Kidney epithelial cell (primary cell): ENCODE results near the gene FAM114A2. TPM values are rescaled to one million over a fixed set of nuclear protein-coding genes. Genes with fewer than 3 reads are reported as not detected.

Experiments used
- DNase-seq: peaks from one replicate; pipeline ENCODE4 v3.0.0-alpha.2; 2010; ENCODE audit warnings: low read depth
- H3K27me3 ChIP-seq: 2 replicates; pipeline ENCODE4 v1.6.0; 2011; ENCODE audit warnings: low read length; ENCODE audit not compliant: control insufficient read depth, insufficient read depth
- H3K36me3 ChIP-seq: 2 replicates; pipeline ENCODE4 v1.5.1; 2011; ENCODE audit warnings: low read length; ENCODE audit not compliant: control insufficient read depth, insufficient read depth
- H3K4me3 ChIP-seq: 2 replicates; pipeline ENCODE4 v1.5.1; 2011; ENCODE audit warnings: low read depth, mild to moderate bottlenecking, control low read depth, low read length
- total RNA-seq: library from RNA; depleted of rRNA; stranded (reverse); fragments of >200 nt; gene quantifications from 2 replicates; pipeline ENCODE4 v1.2.3, GENCODE V29; 2015
- TF ChIP-seq, protein P1 (sequence below): IDR thresholded peaks from 2 replicates; pipeline ENCODE4 v1.5.1; 2011; ENCODE audit warnings: mild to moderate bottlenecking, moderate library complexity, low read length, control low read depth, inconsistent platforms; ENCODE audit not compliant: insufficient read depth, poor library complexity, severe bottlenecking

FAM114A2 gene
- total RNA-seq, 1 donor from 2014 or later, result 14.5 TPM

DNA sequence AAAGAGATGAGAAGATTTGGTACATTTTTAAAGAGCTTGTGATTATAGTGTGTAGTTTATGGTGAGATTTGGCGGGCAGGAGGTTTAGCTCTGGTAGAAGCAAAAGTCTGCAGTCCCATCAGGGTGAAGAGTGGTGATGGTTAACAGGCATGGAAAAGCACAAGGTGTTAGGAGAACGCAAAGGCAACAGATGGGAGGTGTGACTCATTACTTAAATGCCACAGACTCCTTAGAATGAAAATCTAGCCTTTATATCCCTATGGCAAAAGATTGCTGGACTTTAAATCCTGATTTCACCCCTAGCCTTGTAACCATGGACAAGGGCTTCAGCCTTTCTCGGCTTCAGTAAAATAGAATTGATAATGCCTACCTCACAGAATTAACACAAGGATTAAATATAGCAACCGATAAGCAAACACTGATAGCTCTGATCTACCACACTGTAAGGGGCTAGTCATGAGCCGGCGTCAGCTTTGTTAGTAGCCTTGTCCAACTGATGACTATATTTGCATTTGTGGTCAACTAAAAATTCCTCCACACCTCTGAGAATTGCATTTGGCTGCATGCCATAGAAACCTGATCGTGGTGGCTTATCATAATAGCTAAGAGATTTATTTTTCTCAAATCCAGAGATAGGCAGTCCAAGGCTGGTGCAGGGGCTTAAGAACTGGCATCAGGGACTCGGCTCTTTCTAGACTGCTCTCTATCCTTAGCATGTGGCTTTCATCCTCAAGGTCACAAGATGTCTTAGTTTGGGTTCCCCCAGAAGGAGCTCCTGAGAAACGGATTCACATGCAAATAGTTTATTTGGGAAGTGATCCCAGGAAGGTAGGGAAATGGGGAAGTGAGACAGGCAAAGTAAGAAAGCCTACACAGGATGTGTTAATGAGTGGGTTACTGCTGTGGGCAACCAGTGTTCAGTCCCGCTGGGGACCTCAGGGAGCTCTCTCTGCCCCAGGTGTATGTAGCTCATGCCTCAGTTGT is 19.6 kb upstream of the FAM114A2 start:
- no peaks in the 10 kb centered on the region for H3K36me3 ChIP-seq
- H3K27me3 ChIP-seq, result no peaks in the 10 kb centered on the region
- TF ChIP-seq, protein P1, sequence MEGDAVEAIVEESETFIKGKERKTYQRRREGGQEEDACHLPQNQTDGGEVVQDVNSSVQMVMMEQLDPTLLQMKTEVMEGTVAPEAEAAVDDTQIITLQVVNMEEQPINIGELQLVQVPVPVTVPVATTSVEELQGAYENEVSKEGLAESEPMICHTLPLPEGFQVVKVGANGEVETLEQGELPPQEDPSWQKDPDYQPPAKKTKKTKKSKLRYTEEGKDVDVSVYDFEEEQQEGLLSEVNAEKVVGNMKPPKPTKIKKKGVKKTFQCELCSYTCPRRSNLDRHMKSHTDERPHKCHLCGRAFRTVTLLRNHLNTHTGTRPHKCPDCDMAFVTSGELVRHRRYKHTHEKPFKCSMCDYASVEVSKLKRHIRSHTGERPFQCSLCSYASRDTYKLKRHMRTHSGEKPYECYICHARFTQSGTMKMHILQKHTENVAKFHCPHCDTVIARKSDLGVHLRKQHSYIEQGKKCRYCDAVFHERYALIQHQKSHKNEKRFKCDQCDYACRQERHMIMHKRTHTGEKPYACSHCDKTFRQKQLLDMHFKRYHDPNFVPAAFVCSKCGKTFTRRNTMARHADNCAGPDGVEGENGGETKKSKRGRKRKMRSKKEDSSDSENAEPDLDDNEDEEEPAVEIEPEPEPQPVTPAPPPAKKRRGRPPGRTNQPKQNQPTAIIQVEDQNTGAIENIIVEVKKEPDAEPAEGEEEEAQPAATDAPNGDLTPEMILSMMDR, result no peak
- no peak for DNase-seq
- H3K4me3 ChIP-seq, result no peak overlapping the region

DNA sequence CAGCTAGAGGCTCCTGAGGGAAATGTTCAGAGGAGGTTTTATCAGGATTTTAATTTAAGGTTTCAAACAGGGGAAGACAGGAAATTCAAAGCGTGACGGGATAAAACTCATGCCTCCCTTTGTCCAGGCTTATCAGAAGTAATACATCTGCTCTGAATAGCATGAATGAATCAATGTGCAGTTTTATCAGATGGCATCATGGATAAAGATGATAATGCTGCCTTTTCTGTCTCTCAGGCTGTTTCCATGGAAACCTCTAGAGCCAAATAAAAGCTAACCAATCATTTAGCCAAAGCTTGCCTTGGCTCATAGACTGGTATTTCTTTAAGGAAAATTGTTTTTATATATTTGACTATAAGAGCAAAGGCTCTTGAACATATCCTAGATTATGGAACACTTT is 16.5 kb upstream of the FAM114A2 start:
- no peak overlapping the region for H3K4me3 ChIP-seq
- no peaks in the 10 kb centered on the region for H3K36me3 ChIP-seq
- TF ChIP-seq, protein P1, result no peak
- H3K27me3 ChIP-seq, result no peaks in the 10 kb centered on the region
- DNase-seq, result no peak

DNA sequence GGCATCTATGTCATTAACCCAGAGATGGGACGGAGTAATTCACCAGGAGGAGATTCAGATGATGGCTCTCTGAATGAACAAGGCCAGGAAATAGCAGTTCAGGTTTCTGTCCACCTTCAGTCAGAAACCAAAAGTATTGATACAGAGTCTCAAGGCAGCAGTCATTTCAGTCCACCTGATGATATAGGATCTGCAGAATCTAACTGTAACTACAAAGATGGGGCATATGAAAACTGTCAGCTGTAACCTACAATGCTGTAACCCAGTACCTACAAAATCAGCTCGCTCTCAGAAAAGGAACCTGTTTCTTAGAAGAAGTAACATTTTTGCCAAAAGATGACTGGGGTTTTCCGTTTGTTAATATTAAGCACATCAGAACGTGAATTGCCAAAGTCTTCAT is 14.8 kb upstream of the FAM114A2 start:
- TF ChIP-seq, protein P1, result no peak
- Histone ChIP-seq H3K27me3 (no peaks in the 10 kb centered on the region), H3K36me3 (no peaks in the 10 kb centered on the region), H3K4me3 (no peak overlapping the region)
- DNase-seq, result no peak

DNA sequence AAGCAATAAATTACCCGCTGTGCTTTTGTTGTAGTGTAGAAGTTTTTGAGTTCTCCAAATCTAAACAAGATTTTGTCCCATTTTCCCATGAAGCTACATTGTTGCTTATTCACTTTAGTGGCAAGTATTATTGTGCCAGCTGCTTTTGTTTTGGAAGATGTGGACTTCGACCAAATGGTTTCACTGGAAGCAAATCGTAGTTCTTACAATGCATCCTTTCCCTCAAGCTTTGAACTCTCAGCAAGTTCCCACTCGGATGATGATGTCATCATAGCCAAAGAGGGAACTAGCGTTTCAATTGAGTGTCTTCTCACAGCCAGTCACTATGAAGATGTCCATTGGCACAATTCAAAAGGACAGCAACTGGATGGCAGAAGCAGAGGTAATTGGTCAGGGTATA is 10.9 kb upstream of the FAM114A2 start:
- TF ChIP-seq, protein P1, result no peak
- H3K36me3 ChIP-seq, result peaks cover 2% of the 10 kb centered on the region
- no peak for DNase-seq
- H3K27me3 ChIP-seq, result no peaks in the 10 kb centered on the region
- no peak overlapping the region for H3K4me3 ChIP-seq

DNA sequence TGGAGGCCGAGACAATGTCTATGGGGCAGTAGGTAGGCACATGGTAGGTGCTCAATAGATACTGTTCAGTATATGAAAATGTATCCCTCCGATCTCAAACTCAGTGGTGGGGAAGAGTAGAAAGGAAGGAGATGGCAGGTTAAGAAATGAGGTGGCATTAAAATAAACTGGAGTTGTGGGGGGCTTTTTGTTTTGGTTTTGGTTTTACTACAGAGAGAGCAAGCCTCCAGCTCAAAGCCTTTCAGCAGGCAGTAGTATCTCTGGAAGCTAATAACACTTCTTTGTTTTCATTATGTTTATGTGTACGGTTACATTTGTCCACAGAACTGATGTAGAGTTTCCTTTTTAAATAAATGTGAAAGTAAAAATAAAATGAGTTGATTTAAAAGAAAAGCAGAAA is 8.6 kb upstream of the FAM114A2 start:
- no peaks in the 10 kb centered on the region for H3K27me3 ChIP-seq
- no peak for DNase-seq
- peaks cover 2% of the 10 kb centered on the region for H3K36me3 ChIP-seq
- no peak overlapping the region for H3K4me3 ChIP-seq
- TF ChIP-seq, protein P1, result no peak
